ENCODE data around the gene NBEAL1. TPM values are rescaled to one million over a fixed set of nuclear protein-coding genes. Genes with fewer than 3 reads are reported as not detected.
A peak's percentile ranks its signal among the peaks of the same experiment; 100 is the strongest.
"Not testable (repeated sequence)": the region's sequence is repeated elsewhere in the genome, so short reads cannot be mapped to it uniquely, and the experiment has no call there.

NBEAL1 gene
- polyA plus RNA-seq, 3 donors: 14.1 to 15.4 (median 14.3) TPM

GRCh38 chr2:203037026-203037425 is 22.4 kb downstream of the NBEAL1 start:
- no peak for DNase-seq (ENCODE audit: low read depth in 3 of 3, low spot score in 2 of 3)

DNA sequence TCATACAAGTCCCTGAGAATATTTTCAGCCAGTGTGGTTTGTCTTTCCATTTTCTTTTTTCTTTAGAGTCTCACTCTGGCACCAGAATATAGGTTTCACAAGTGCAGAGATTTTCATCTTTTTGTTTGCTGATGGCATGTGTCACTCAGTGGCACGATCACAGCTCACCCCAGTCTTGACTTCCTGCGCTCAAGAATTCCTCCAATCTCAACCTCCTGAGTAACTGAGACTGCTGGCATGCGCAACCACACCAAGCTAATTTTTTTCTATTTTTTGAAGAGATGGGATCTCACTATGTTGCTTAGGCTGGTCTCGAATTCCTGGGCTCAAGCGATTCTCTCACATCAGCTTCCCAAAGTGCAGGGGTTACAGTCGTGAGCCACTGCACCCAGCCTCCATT is 23.9 kb downstream of the NBEAL1 start:
- DNase-seq (ENCODE audit: low read depth in 3 of 3, low spot score in 2 of 3): no peak

- not testable (repeated sequence) for DNase-seq (ENCODE audit: low read depth in 3 of 3, low spot score in 2 of 3)
Observed at GRCh38 chr2:203039211-203039610, 24.5 kb downstream of the NBEAL1 start.

GRCh38 chr2:203040966-203041521 is 26.4 kb downstream of the NBEAL1 start:
- DNase-seq (ENCODE audit: low read depth in 3 of 3, low spot score in 2 of 3): no peak

DNA sequence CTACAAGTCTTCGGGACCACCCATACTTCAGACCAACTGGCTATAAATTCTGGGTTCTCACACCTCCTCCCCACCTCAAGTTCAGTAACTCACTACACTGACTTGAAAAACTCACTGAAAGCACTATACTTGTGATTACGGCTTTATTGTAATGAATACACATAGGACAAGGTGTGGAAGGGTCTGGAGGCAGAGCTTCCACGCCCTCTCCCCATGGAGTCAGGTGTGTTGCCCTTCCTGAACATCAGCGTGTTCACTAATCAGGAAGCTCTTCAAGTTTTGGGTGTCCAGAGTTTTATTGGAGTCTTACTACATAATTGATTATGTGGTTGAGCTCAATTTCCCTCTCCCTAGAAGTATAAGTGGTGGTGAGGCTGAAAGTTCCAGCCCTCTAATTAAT is 27.5 kb downstream of the NBEAL1 start:
- DNase-seq (ENCODE audit: low read depth in 3 of 3, low spot score in 2 of 3): no peak

GRCh38 chr2:203043226-203043625 is 28.6 kb downstream of the NBEAL1 start:
- no peak for DNase-seq (ENCODE audit: low read depth in 3 of 3, low spot score in 2 of 3)

GRCh38 chr2:203045867-203046266 is 31.2 kb downstream of the NBEAL1 start:
- DNase-seq (ENCODE audit: low read depth in 3 of 3, low spot score in 2 of 3): no peak

DNA sequence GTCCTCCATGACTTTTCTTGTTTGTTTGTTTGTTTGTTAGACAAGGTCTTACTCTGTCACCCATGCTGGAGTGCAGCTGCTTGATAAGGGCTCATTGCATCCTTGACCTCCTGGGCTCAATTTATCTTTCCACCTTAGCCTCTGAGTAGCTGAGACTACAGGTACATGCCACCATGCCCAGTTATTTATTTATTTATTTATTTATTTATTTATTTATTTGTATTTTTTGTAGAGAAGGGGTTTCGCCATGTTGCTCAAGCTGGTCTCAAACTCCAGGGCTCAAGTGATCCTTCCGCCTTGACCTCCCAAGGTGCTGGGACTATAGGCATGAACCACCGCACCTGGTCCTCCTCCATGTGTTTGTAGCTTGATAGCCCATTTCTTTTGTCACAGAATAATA is 37.9 kb downstream of the NBEAL1 start:
- no peak for DNase-seq (ENCODE audit: low read depth in 3 of 3, low spot score in 2 of 3)

DNA sequence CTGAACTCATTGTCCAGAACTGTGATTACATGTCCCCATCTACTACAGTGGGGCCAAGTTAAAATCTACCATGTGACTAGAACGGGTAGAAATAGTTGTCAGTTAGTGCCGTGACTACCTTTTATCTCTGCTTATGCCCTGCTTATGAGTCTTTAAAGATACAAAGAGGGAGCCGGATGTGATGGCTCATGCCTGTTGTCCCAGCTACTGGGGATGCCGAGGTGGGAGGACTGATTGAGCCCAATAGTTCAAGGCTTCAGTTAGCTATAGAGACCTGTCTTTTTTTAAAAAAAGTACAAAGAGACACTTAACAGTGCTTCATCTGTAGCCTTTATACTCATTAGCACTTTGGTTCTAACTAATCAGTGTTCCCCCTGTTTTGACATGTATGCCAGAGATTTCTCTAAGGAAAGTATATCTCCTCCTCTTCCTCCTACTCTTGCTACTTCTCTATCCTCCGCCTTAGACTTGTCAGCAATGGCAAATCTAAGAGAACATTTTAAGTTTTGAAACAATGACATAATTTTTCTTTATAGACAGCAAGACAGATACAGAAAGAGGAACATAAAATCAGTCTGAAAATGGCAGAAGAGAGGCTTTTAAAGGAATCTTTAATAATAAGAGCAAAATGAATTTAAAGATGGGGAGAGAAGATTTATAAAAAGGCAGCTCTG is 45.0 kb downstream of the NBEAL1 start:
- DNase-seq (ENCODE audit: low read depth in 3 of 3, low spot score in 2 of 3): no peak

- peak; percentile 31 to 51 (median 31) for DNase-seq (ENCODE audit: low read depth in 3 of 3, low spot score in 2 of 3)
Observed at GRCh38 chr2:203061346-203061745, 46.7 kb downstream of the NBEAL1 start.

DNA sequence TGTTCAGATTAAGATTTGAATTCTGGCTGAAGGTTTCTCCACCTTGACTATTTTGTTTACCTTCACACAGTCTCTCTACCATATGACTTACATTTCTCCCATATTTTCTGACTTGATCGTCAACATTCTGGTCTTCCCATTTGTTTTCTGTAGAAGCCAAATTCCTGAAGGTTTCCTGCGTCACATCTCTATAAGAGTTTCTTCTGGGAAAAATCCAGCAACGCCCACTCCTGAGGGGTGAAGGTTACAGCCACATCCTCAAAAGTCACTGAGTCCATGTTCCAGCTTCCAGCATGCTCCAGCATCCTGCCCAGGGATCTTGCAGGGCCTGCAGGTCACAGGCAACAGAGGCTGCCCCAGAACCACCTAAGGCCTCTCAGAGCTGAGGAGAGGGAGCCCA is 47.5 kb downstream of the NBEAL1 start:
- no peak for DNase-seq (ENCODE audit: low read depth in 3 of 3, low spot score in 2 of 3)

DNA sequence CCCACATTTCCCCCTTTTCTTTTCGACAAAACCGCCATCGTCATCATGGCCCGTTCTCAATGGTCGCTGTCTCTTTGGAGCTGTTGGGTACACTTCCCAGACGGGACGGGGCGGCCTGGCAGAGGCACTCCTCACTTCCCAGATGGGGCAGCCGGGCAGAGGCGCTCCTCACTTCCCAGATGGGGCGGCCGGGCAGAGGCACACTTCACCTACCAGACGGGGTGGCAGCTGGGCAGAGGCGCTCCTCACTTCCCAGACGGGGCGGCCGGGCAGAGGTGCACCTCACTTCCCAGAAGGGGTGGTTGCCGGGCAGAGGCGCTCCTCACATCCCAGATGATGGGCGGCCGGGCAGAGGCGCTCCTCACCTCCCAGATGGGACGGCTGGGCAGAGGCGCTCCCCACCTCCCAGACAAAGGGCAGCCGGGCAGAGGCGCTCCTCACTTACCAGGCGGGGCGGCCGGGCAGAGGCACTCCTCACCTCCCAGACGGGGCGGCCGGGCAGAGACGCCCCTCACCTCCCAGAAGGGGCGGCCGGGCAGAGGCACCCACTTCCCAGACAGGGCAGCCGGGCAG is 51.9 kb downstream of the NBEAL1 start:
- not testable (repeated sequence) for DNase-seq (ENCODE audit: low read depth in 3 of 3, low spot score in 2 of 3)

DNA sequence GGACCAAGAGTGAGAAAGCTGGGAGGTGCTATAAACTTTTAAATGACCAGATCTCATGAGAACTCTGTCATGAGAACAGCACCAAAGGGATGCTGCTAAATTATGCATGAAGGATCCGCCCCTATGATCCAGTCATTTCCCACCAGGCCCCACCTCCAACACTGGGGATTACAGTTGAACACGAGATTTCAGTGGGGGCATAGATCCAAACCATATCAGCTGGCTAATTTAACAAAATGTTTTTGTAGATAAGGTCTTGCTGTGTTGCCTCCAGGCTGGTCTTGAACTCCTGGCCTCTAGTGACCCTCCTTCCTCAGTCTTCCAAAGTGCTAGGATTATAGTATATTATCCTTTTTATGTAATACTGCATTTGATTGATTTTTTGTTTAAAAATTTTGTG is 56.0 kb downstream of the NBEAL1 start:
- no peak for DNase-seq (ENCODE audit: low read depth in 3 of 3, low spot score in 2 of 3)

DNA sequence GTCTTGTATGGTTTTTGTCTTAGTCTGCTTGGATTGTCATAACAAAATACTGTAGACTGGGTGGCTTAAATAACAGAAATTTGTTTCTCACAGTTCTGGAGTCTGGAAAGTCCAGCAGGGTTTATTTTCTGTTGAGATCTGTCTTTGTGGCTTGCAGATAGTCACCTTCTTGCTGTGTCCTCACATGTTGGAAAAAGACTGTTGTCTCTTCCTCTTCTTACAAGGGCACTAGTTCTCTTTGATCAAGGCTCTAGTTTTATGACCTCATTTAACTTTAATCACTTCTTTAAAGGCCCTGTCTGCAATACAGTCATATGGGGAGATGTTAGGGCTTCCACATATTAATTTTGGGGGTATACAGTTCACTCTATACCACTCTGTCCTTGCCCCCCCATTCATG is 56.5 kb downstream of the NBEAL1 start:
- DNase-seq (ENCODE audit: low read depth in 3 of 3, low spot score in 2 of 3): no peak

GRCh38 chr2:203072371-203072770 is 57.7 kb downstream of the NBEAL1 start:
- DNase-seq (ENCODE audit: low read depth in 3 of 3, low spot score in 2 of 3): no peak

GRCh38 chr2:203077451-203077850 is 62.8 kb downstream of the NBEAL1 start:
- no peak for DNase-seq (ENCODE audit: low read depth in 3 of 3, low spot score in 2 of 3)

DNA sequence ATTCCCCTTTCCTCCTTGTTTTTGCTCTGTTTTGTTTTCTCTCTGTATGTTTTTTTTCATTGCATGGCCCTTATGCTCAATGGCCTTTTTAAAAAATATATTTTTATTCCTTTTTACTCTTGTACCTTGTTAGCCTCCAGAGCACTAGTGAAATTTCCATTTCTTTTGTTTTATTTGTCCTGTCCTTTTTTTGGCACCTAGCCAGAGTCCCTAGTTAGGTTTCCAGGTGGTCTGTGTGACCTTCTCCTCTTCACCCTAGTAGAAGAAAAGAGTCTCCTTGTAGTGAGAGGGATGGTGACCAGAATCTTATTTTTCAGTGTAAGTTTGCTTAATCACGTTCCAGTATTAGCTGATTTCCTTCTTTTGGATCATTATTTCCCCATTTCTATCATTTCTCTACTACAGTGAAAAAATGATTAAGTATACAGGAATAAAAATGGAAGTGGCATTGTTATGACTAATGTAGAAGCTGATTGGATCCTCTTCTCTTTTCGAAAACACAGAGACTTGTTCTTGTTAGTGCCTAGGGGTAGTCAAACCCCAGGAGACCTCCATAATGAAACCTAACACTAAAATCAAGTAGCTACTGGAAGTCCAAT is 65.9 kb downstream of the NBEAL1 start:
- DNase-seq (ENCODE audit: low read depth in 3 of 3, low spot score in 2 of 3): no peak

GRCh38 chr2:203083328-203083727 is 68.7 kb downstream of the NBEAL1 start:
- DNase-seq (ENCODE audit: low read depth in 3 of 3, low spot score in 2 of 3): no peak

DNA sequence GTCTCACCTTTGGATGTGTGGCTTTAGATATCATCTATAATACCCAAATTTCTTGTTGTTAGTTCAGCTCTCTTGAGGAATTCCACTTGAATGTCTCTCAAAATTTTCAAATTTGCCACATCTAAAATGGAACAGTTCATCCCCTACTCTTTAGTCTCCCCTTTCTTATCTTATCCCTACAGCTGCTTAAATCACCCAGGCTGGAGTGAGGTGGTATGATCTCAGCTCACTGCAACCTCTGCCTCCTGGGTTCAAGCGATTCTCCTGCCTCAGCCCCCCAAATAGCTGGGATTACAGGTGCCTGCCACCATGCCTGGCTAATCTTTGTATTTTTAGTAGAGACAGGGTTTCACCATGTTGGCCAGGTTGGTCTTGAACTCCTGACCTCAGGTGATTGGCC is 71.7 kb downstream of the NBEAL1 start:
- not testable (repeated sequence) for DNase-seq (ENCODE audit: low read depth in 3 of 3, low spot score in 2 of 3)

DNA sequence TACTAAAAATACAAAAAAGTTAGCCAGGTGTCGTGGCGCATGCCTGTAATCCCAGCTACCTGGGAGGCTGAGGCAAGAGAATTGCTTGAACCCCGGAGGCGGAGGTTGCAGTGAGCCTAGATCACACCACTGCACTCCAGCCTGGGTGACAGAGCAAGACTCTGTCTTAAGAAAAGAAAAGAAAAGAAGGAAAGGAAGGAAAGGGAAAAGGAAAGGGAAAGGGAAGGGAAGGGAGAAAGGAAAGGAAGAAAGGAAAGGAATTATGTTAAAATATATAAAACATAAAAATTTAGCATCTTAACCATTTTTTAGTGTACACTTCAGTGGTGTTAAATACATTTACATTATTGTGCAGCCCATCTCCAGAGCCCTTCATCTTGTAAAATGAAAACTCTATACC is 76.0 kb downstream of the NBEAL1 start:
- DNase-seq (ENCODE audit: low read depth in 3 of 3, low spot score in 2 of 3): not testable (repeated sequence)

GRCh38 chr2:203097735-203098134 is 83.1 kb downstream of the NBEAL1 start:
- no peak for DNase-seq (ENCODE audit: low read depth in 3 of 3, low spot score in 2 of 3)

GRCh38 chr2:203102357-203102756 is 87.7 kb downstream of the NBEAL1 start:
- not testable (repeated sequence) for DNase-seq (ENCODE audit: low read depth in 3 of 3, low spot score in 2 of 3)

Data from right renal cortex interstitium (tissue), 3 donors.